WERI-Rb-1 (cell line): ENCODE data around the gene GRID1.

Experiments
- DNase-seq: peaks from one replicate; pipeline ENCODE4 v3.0.0-alpha.2; 2020
- H3K27ac ChIP-seq: fragments of 250-450 bp; sonication (Bioruptor Pico); 2 replicates; pipeline ENCODE4 v1.5.1; 2020; ENCODE audit warnings: mild to moderate bottlenecking, moderate library complexity
- H3K27me3 ChIP-seq: fragments of 250-450 bp; sonication (Bioruptor Pico); 2 replicates; pipeline ENCODE4 v1.5.1; 2021; ENCODE audit warnings: mild to moderate bottlenecking, low read depth, moderate library complexity; ENCODE audit not compliant: insufficient read depth, severe bottlenecking
- H3K36me3 ChIP-seq: fragments of 250-450 bp; sonication (Bioruptor Pico); 2 replicates; pipeline ENCODE4 v1.5.1; 2020; ENCODE audit warnings: mild to moderate bottlenecking, moderate library complexity
- H3K4me3 ChIP-seq: 2 replicates; pipeline ENCODE4 v1.5.1; 2011; ENCODE audit warnings: low read depth, mild to moderate bottlenecking, control low read depth, low read length
- H3K9me3 ChIP-seq: fragments of 250-450 bp; sonication (Bioruptor Pico); 2 replicates; pipeline ENCODE4 v1.5.1; 2021; ENCODE audit warnings: mild to moderate bottlenecking, moderate library complexity; ENCODE audit not compliant: severe bottlenecking
- TF ChIP-seq, protein P1 (sequence below): IDR thresholded peaks from 2 replicates; pipeline ENCODE4 v1.5.1; 2011; ENCODE audit warnings: low read depth, mild to moderate bottlenecking, control low read depth, inconsistent platforms, low read length

GRID1 gene

DNA sequence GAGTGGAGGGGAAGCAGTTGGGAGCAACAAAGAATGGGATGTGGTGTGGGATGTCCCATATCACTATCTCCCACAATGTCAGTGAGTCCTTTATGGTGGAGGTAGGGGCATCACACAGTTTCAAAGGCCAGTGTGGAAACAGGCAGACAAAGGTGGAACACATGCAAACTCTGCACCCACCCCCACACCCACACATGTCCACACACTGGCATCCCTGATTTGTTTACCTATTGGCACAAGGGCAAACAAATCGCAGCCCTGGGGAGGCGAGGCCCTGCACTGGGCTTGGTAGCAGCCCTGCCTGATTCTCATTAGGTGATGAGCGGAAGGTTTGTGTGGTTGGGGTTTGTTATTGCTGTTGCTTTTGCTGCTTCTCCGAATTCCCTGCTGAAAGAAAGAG is 243.3 kb downstream of the GRID1 start:
- Histone ChIP-seq H3K36me3 (no peaks in the 10 kb centered on the region), H3K27me3 (no peaks in the 10 kb centered on the region), H3K4me3 (no peak overlapping the region), H3K27ac (no peak overlapping the region), H3K9me3 (no peaks in the 10 kb centered on the region)
- no peak for DNase-seq
- TF ChIP-seq, protein P1, sequence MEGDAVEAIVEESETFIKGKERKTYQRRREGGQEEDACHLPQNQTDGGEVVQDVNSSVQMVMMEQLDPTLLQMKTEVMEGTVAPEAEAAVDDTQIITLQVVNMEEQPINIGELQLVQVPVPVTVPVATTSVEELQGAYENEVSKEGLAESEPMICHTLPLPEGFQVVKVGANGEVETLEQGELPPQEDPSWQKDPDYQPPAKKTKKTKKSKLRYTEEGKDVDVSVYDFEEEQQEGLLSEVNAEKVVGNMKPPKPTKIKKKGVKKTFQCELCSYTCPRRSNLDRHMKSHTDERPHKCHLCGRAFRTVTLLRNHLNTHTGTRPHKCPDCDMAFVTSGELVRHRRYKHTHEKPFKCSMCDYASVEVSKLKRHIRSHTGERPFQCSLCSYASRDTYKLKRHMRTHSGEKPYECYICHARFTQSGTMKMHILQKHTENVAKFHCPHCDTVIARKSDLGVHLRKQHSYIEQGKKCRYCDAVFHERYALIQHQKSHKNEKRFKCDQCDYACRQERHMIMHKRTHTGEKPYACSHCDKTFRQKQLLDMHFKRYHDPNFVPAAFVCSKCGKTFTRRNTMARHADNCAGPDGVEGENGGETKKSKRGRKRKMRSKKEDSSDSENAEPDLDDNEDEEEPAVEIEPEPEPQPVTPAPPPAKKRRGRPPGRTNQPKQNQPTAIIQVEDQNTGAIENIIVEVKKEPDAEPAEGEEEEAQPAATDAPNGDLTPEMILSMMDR: no peak

DNA sequence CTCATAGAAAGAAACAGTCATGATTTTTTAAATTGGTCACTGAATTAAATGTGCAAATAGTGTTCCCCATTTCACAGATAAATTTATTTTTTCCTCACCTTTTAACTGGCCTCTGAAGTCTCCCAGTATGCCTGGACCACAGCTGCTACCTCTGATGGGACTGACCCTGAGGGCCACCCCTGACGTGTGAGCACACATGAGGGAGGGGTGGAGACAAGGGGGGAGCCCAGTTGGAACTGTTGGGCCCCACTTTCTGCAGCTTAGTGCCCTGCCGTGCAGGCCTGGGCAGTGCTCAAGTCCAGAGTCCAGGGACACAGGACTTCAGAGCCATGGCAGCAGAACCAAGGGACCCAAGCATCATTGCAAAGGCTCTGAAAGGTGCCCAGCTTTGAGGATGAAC is 243.9 kb downstream of the GRID1 start:
- TF ChIP-seq, protein P1: no peak
- Histone ChIP-seq H3K27ac (no peak overlapping the region), H3K36me3 (no peaks in the 10 kb centered on the region), H3K9me3 (no peaks in the 10 kb centered on the region), H3K27me3 (no peaks in the 10 kb centered on the region), H3K4me3 (no peak overlapping the region)
- DNase-seq: no peak

DNA sequence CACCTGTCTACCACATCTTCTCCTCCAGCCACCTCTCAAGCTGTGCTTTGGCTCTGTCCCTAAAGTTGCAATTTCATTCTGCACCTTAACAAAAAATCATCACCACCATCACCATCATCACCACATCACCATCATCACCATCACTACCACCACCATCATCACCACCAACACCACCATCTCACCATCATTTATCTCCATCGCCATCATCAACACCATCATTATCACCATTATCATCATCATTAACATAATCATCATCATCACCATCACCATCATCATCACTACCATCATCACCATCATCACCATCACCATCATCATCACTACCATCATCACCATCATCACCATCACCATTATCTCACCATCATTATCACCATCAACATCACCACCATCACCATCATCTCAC is 245.4 kb downstream of the GRID1 start:
- Histone ChIP-seq H3K9me3 (no peaks in the 10 kb centered on the region), H3K27me3 (no peaks in the 10 kb centered on the region), H3K4me3 (no peak overlapping the region), H3K36me3 (no peaks in the 10 kb centered on the region), H3K27ac (no peak overlapping the region)
- DNase-seq: no peak
- TF ChIP-seq, protein P1: no peak

- no peaks in the 10 kb centered on the region for H3K9me3 ChIP-seq
- H3K36me3 ChIP-seq: no peaks in the 10 kb centered on the region
- H3K27me3 ChIP-seq: no peaks in the 10 kb centered on the region
- H3K4me3 ChIP-seq: no peak overlapping the region
- H3K27ac ChIP-seq: no peak overlapping the region
- TF ChIP-seq, protein P1: no peak
- no peak for DNase-seq
Observed at GRCh38 chr10:86117051-86117450, 249.5 kb downstream of the GRID1 start.

DNA sequence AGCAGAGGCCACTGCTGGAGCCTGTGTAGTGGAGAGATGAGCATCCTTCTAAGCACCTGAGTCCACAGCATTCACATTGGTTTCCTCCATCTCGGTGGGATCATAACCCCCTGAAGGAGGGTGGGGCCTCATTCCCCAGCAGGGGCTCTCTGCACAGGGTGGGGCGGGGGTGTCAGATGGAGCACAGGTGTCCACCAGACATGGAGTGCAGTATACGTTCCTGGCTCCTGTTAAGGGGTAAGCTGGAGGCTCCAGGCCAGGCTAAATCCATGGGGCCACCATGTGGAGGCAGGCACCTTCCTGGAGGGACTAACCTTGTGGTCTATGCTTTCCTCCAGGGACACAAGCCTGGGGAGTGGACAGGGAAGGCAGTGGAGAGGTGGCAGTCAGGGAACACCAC is 252.6 kb downstream of the GRID1 start:
- no peak for DNase-seq
- no peak overlapping the region for H3K27ac ChIP-seq
- no peak overlapping the region for H3K4me3 ChIP-seq
- no peaks in the 10 kb centered on the region for H3K27me3 ChIP-seq
- H3K9me3 ChIP-seq: no peaks in the 10 kb centered on the region
- TF ChIP-seq, protein P1: no peak
- no peaks in the 10 kb centered on the region for H3K36me3 ChIP-seq

- Histone ChIP-seq H3K9me3 (no peaks in the 10 kb centered on the region), H3K27ac (no peak overlapping the region), H3K36me3 (no peaks in the 10 kb centered on the region), H3K4me3 (no peak overlapping the region), H3K27me3 (no peaks in the 10 kb centered on the region)
- no peak for DNase-seq
- TF ChIP-seq, protein P1: no peak
Observed at GRCh38 chr10:86113501-86113900, 253.1 kb downstream of the GRID1 start.
